DMS153 treated with DMSO at 0.1 percent for 48 hours (cell line): Measurements from ENCODE around the gene IGF2BP1.

Source experiments
- DNase-seq: peaks from one replicate; lab custom pipeline; 2025; ENCODE audit not compliant: unreplicated experiment; lab: John Stamatoyannopoulos, UW

The IGF2BP1 gene

GRCh38 chr17:48997103-48997826, at the start of gene IGF2BP1:
IGF2BP1 (plus strand) TSS chr17:48997385; CDS start chr17:48997746, 361 bp downstream.
- no peak for DNase-seq

- DNase-seq, result no peak
These were observed 45.6 kb upstream of the IGF2BP1 start for GRCh38 chr17:48951572-48951971.

DNA sequence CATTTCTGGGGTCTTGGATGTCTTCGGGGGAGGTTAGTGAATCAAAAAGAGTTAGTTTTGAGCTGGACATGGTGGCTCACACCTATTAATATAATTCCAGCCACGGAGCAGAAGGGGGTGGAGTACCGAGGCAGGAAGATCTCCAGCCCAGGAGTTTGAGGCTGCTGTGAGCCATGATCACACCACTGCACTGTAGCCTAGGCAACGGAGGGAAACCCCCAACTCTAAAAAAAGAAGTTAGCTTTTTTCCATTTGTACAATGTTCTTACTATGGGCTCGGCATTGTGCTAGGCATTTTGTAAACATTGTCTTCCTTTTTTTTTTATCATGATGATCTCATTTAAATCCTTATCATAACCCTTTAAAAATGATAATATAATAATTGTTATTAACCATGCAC, 44.3 kb upstream of the IGF2BP1 start:
- DNase-seq, result no peak

GRCh38 chr17:48954300-48954755, 42.9 kb upstream of the IGF2BP1 start:
- no peak for DNase-seq

GRCh38 chr17:48960834-48961515, 36.2 kb upstream of the IGF2BP1 start:
- DNase-seq, result no peak

GRCh38 chr17:48961516-48962233, 35.5 kb upstream of the IGF2BP1 start:
- no peak for DNase-seq

DNA sequence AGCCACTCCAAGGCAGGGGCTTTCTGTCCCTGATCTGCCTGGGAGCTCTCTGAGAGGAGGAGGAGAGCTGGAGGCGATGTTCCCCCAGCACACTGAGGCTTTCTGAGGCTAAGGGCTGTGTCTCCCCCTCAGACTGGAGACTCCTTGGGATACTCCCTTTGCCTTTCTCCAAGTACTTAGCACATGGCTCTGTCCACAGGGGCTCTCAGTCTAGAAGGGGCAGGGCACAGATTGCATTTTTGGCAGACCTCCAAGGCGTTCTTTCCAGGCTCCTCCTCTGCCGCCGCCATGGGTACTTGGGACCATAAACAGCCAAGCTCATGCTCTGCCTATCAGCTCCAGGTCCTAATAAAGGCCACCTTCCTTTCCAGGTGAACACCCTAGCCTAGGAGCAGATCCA, 27.0 kb upstream of the IGF2BP1 start:
- no peak for DNase-seq

DNA sequence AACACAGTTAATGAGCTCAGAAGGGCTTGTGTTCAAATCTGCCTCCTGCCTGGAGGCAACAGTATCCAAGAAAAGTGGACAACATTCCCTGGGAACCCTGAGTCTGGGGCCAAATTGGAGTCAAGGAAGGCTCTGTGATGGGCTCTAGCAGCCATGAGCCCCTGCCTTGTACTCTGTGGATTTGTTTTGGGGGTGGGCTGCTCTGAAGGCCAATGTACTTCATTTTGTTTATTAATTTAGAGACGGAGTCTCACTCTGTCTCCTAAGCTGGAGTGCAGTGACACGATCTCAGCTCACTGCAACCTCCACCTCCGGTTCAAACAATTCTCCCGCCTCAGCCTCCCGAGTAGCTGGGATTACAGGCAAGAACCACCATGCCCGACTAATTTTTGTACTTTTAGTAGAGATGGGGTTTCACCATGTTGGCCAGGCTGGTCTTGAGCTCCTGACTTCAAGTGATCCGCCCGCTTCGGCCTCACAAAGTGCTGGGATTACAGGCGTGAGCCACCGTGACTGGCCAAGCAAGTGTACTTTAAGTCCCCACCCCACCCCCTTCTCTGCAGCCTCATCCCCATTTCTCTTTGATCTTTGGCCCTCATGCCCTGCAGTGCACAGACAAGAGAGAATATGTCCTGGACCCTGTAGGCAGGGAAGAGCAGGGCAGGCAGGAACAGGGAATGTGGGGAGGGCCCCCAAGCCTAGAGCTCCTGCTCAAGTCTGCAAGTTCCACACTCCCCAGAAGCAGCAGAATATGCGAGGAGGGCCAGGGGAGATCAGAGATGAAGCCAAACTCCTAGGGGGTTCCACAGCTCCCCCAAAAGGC, 26.1 kb upstream of the IGF2BP1 start:
- DNase-seq, result no peak

DNA sequence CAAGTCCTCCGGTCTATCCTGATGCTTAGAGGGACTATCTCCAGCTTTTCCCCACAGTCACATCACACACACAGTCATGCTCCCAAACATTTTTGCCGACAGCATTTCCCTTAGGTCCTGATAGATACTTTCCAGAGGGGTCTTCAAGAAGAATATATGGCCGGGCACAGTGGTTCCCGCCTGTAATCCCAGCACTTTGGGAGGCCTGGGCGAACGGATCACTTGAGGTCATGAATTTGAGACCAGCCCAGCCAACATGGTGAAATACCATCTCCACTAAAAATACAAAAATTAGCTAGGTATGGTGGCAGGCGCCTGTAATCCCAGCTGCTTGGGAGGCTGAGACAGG, 24.5 kb upstream of the IGF2BP1 start:
- DNase-seq, result no peak

DNA sequence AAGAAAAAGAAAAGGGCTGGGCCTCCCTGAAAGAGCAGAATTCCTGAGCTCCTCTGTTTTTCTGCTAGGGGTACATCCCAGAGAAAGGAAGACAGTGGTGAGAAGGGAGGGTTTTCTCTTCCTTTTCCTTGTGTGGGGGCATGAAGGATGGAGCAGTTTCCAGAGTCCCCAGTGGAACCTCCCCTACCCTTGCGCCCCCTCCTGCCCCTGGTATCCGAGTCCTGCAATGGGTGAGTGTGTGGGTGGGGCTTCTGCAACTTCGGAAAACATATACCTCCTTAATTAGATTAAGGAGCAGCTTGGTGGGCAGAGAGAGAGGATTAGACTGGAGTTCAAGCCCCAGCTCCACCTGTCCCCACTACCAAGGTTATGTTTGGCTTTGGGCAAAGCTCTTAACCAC, 23.4 kb upstream of the IGF2BP1 start:
- DNase-seq, result no peak

GRCh38 chr17:48981927-48982539, 15.2 kb upstream of the IGF2BP1 start:
- DNase-seq, result no peak

GRCh38 chr17:48985436-48986245, 11.5 kb upstream of the IGF2BP1 start:
- DNase-seq, result no peak

GRCh38 chr17:48989100-48989499, 8.1 kb upstream of the IGF2BP1 start:
- no peak for DNase-seq

- DNase-seq, result no peak
These were observed 6.3 kb upstream of the IGF2BP1 start for GRCh38 chr17:48990882-48991357.

DNA sequence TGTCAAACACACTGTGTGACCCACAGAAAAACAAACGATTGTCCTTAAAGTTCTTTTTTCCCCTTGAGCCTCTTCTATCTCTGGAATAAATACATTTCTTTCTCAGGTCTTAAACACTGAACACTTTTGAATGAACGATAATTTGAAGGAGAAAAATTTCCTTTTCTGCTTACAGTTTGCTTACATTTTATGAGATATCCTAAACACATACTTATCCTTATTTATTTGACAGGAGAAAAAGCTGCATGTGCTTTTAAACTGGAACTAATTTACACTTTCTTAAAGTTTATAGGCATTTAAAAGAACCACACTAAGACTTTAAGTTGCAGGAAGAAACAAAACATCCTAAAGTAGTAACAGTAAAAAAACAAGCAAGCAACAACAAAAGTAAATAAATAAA, 4.7 kb upstream of the IGF2BP1 start:
- no peak for DNase-seq

DNA sequence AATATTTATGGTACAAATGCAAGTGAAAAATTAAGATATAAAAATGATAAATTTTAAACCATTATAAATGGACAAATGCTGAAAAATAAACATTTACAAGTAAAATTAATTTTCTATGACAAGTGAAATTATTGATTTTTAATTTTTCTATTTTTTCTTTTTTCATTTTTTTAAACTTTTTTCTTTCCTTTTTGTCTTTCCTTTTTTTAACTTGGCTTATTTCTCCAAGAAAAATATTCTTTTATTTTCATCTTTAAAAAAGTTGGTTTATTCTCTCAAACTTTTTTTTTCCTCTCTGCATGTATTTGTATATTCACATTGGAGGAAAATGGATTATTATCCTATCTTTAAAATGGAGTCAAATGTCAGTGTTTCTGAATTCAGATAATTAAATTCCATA, 3.9 kb upstream of the IGF2BP1 start:
- no peak for DNase-seq

GRCh38 chr17:48993951-48994350, 3.2 kb upstream of the IGF2BP1 start:
- DNase-seq, result no peak

DNA sequence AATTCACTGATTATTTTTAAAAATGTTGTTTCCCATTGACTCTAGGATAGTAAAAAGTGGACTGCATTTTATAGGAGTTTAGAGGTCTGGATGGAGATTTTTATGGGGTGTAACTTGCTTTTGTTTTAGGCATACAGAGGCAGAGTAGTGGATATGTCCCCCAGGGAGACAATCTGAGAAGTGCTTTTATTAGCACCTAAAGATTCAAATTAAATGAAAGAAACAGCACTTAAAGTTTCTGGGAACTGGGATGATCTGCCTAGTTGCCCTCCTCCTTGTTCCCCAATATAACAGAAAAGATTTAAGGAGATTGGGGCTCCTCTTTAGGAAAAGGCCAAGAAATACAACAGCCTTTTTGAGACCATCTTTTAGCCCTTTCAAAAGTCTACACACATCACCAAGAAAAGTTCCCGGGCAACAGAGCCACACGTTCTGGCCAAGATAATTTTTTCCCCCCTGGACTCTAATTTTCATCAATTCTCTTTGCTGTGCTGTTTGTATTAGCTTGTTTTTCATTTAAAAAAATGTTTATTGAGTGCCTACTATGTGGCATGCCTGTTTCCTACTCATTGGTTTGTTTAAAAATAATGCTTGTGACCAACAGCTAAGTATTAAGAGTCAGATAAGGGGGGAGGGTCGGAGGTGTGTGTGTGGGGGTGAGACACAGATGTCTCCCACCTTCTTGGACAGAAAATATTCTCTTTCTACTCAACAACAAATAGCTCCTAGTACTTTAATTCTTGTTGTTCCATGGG, 2.5 kb upstream of the IGF2BP1 start:
- DNase-seq, result no peak
